ENCODE results near the gene DCLK1.

- no peak for TF ChIP-seq MTA2 (IDR thresholded peaks at IDR 0.05; ENCODE audit: low read depth)
- no peak for TF ChIP-seq CTCF (IDR thresholded peaks at IDR 0.05 in 2 of 3, conservative IDR thresholded peaks at IDR 0.05 in 1 of 3; ENCODE audit: control insufficient read depth in 2 of 3, extremely low read depth in 1 of 3, insufficient read depth in 1 of 3, low read depth in 3 of 3, low read length in 3 of 3)
- TF ChIP-seq CHD1 (IDR thresholded peaks at IDR 0.05; ENCODE audit: low read depth, low read length), result no peak
- no peak for TF ChIP-seq MYC (IDR thresholded peaks at IDR 0.05; ENCODE audit: insufficient read depth, insufficient read length, insufficient replicate concordance, low read length, severe bottlenecking)
These were observed 15.9 kb downstream of the DCLK1 start for GRCh38 chr13:36115306-36115705.
